DND-41 (cell line): ENCODE results near the gene MARVELD1.

Source experiments
- ATAC-seq: fragments of 200-7000 bp; cut with Tn5 transposase; 3 replicates; pipeline ENCODE4 v1.9.1; 2021; ENCODE audit warnings: low read depth; ENCODE audit not compliant: insufficient read depth
- DNase-seq: peaks from one replicate; pipeline ENCODE4 v3.0.0-alpha.2; 2020
- H2AFZ ChIP-seq: 2 replicates; pipeline ENCODE4 v1.6.0; 2012; ENCODE audit warnings: low read depth, low read length
- H3K27ac ChIP-seq: 2 replicates; pipeline ENCODE4 v1.5.1; 2012; ENCODE audit warnings: low read length, inconsistent platforms
- H3K27me3 ChIP-seq: fragments of 200-600 bp; sonication (generic); 2 replicates; pipeline ENCODE4 v1.6.0; 2012; ENCODE audit warnings: low read length, mild to moderate bottlenecking, inconsistent platforms; ENCODE audit not compliant: insufficient read depth, poor library complexity
- H3K36me3 ChIP-seq: 2 replicates; pipeline ENCODE4 v1.5.1; 2012; ENCODE audit warnings: low read length, inconsistent platforms; ENCODE audit not compliant: insufficient read depth
- H3K4me1 ChIP-seq: 2 replicates; pipeline ENCODE4 v1.5.1; 2012; ENCODE audit warnings: mild to moderate bottlenecking, low read length; ENCODE audit not compliant: insufficient read depth
- H3K4me2 ChIP-seq: 2 replicates; pipeline ENCODE4 v1.6.0; 2012; ENCODE audit warnings: mild to moderate bottlenecking, moderate library complexity, low read length, inconsistent platforms; ENCODE audit not compliant: insufficient read depth
- H3K4me3 ChIP-seq, 2 experiments: fragments of 200-600 bp in 1 of 2; shearing (Covaris generic) in 1 of 2; 2 replicates each; pipeline ENCODE4 v1.5.1; 2012 to 2016; ENCODE audit warnings: inconsistent platforms in 2 of 2, low read length in 2 of 2, mild to moderate bottlenecking in 2 of 2, low read depth in 1 of 2, moderate library complexity in 1 of 2
- H3K79me2 ChIP-seq: 2 replicates; pipeline ENCODE4 v1.6.0; 2012; ENCODE audit warnings: low read length, inconsistent platforms; ENCODE audit not compliant: insufficient read depth
- H3K9ac ChIP-seq: 2 replicates; pipeline ENCODE4 v1.6.0; 2012; ENCODE audit warnings: low read depth, mild to moderate bottlenecking, inconsistent platforms, low read length, moderate library complexity
- H3K9me3 ChIP-seq: 2 replicates; pipeline ENCODE4 v1.5.1; 2012; ENCODE audit warnings: low read length, moderate library complexity, mild to moderate bottlenecking, inconsistent platforms; ENCODE audit not compliant: insufficient read depth, severe bottlenecking
- H4K20me1 ChIP-seq: 2 replicates; pipeline ENCODE4 v1.6.0; 2012; ENCODE audit warnings: low read length; ENCODE audit not compliant: insufficient read depth
- CTCF ChIP-seq: IDR thresholded peaks from 2 replicates; pipeline ENCODE4 v1.5.1; 2012; ENCODE audit warnings: borderline replicate concordance, low read length, moderate library complexity, mild to moderate bottlenecking; ENCODE audit not compliant: poor library complexity, severe bottlenecking; ENCODE audit errors: extremely low read depth
- EZH2 ChIP-seq: IDR thresholded peaks from 3 replicates; pipeline ENCODE4 v1.6.1; 2012; ENCODE audit warnings: borderline replicate concordance, low read depth, mild to moderate bottlenecking, moderate library complexity, low read length, inconsistent platforms; ENCODE audit not compliant: severe bottlenecking

Gene MARVELD1

GRCh38 chr10:97707134-97707861 is 6.2 kb upstream of the MARVELD1 start:
- Histone ChIP-seq H3K4me2 (no peak overlapping the region), H3K4me1 (no peaks in the 10 kb centered on the region), H3K27me3 (no peaks in the 10 kb centered on the region), H4K20me1 (no peaks in the 10 kb centered on the region), H3K9me3 (no peaks in the 10 kb centered on the region), H3K4me3 (no peak overlapping the region), H2AFZ (no peak overlapping the region), H3K27ac (no peak overlapping the region), H3K36me3 (no peaks in the 10 kb centered on the region), H3K79me2 (no peaks in the 10 kb centered on the region), H3K9ac (no peak overlapping the region)
- TF ChIP-seq EZH2 = no peak
- no peak for TF ChIP-seq CTCF
- DNase-seq (no peak), ATAC-seq (no peak)

DNA sequence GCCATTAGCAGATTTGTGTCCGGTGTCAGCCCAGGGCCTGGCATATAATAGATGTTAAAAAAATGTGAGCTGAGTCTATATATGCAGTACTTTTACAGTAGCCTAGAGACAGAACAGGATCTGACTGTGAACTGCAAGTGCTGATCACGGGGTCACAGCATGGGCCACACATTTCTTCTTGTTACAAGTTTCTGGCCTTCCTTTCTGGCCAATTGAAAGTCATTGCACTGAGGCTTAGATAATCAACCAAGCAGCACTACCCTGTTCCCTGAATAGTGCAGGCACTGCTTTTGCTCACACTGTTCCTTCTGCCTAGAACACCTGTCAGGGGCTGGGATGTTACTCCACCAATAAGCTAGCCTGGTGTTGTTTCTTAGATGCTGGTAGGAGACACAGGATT is 5.4 kb upstream of the MARVELD1 start:
- Histone ChIP-seq H3K27me3 (no peaks in the 10 kb centered on the region), H3K36me3 (no peaks in the 10 kb centered on the region), H3K4me2 (no peak overlapping the region), H3K4me1 (peaks cover 4% of the 10 kb centered on the region), H3K27ac (no peak overlapping the region), H4K20me1 (no peaks in the 10 kb centered on the region), H3K4me3 (no peak overlapping the region), H3K9ac (no peak overlapping the region), H2AFZ (no peak overlapping the region), H3K79me2 (no peaks in the 10 kb centered on the region), H3K9me3 (no peaks in the 10 kb centered on the region)
- TF ChIP-seq CTCF (no peak), EZH2 (no peak)
- no peak for DNase-seq
- ATAC-seq = no peak

GRCh38 chr10:97708976-97709946 is 4.3 kb upstream of the MARVELD1 start:
- no peak for TF ChIP-seq EZH2
- peak; percentile 82 for TF ChIP-seq CTCF
- Histone ChIP-seq H3K4me2 (no peak overlapping the region), H3K79me2 (peaks cover 4% of the 10 kb centered on the region; the same call in 1 of the 2 replicates), H3K27ac (no peak overlapping the region), H3K36me3 (no peaks in the 10 kb centered on the region), H3K9me3 (no peaks in the 10 kb centered on the region), H3K4me3 (no peak overlapping the region), H4K20me1 (no peaks in the 10 kb centered on the region), H3K27me3 (no peaks in the 10 kb centered on the region), H2AFZ (peak overlapping the region; percentile 43; the same call in 1 of the 2 replicates), H3K4me1 (peaks cover 12% of the 10 kb centered on the region), H3K9ac (no peak overlapping the region)
- DNase-seq (peak; percentile 57), ATAC-seq (no peak)
